Activated CD8-positive, alpha-beta memory T cell treated with anti-CD3 and anti-CD28 coated beads, Interleukin-2, amount 10 ng/mL, durations not matched to agents 7 days and 5 days (primary cell): ENCODE measurements around the gene TASL. TPM values are rescaled to one million over a fixed set of nuclear protein-coding genes. Genes with fewer than 3 reads are reported as not detected.

Experiments used
- ATAC-seq: fragments of 150-1000 bp; cut with Tn5 transposase; one replicate; pipeline ENCODE4 v1.10.0; 2021; ENCODE audit warnings: moderate library complexity
- CTCF ChIA-PET: fragments of 350-600 bp; sonication (Branson Sonifier 250); formaldehyde crosslinking; loops from one replicate; lab custom pipeline; 2021; ENCODE audit warnings: antibody characterized with exemption; lab: Charles Lee
- DNase-seq: peaks from one replicate; pipeline ENCODE4 v3.0.0-alpha.2; 2020
- H3K27ac Mint-ChIP-seq: one replicate; pipeline ENCODE4 v1.8.0; 2021; ENCODE audit warnings: mild to moderate bottlenecking, mixed read lengths
- H3K27me3 Mint-ChIP-seq: one replicate; pipeline ENCODE4 v1.8.0; 2021; ENCODE audit warnings: mixed read lengths
- H3K36me3 Mint-ChIP-seq: one replicate; pipeline ENCODE4 v1.8.0; 2021; ENCODE audit warnings: mild to moderate bottlenecking, mixed read lengths
- H3K4me1 Mint-ChIP-seq: one replicate; pipeline ENCODE4 v1.8.0; 2021; ENCODE audit warnings: mixed read lengths
- H3K4me3 Mint-ChIP-seq: one replicate; pipeline ENCODE4 v1.8.0; 2021; ENCODE audit warnings: mild to moderate bottlenecking, moderate library complexity, mixed read lengths
- H3K9me3 Mint-ChIP-seq: one replicate; pipeline ENCODE4 v1.8.0; 2022; ENCODE audit warnings: low read depth, mixed read lengths
- total RNA-seq, 2 experiments: library from RNA; stranded (reverse); gene quantifications; one replicate each; pipeline ENCODE4 v1.2.3, GENCODE V29; 2021

The TASL gene
- total RNA-seq, 2 experiments from 2014 or later: 3.2 to 9.0 TPM

DNA sequence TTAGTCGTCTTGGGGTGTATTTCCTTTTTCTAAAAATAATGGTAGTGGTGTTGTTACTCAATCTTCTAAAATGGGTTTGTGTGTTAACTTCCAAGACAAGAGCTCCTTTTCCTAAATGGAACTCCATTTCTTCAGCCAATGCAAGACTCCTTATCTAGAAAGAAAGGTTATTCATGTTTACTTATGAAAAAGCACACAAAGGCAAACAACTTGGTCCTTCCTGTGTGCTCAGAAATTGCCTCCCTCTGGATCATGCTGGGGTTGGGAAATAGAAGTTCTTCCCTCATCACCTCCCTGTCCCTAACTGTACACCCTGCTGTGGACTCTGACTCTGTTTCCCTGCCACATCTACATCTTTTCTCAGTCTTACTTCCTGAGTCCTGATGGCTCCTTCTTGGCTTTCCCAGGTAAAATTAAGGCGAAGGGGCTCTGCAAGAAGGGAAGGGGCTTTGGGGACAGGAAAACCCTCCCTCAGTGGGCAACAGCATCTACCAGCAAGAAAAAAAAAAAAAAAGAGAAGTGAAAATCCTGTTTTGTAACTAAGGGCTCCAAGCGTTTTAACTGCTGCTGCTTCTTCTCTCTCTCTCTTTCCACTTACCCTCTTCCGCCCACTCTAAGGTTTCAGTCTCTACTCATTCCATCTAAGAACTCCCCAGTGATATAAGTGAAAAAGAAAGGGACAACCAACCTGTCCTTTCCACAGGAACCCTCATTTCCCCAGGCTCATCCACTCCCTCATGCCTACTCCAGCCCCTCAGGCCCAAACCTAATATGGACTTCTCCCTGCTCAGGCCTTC lies 19.8 kb upstream of the TASL start:
- no peak for ATAC-seq
- Mint-ChIP-seq H3K4me1 (peaks cover 11% of the 10 kb centered on the region), H3K27ac (no peak overlapping the region), H3K4me3 (no peak overlapping the region), H3K36me3 (no peaks in the 10 kb centered on the region), H3K27me3 (peaks cover 3% of the 10 kb centered on the region), H3K9me3 (no peaks in the 10 kb centered on the region)
- no peak for DNase-seq
- CTCF ChIA-PET: no interaction called here

DNA sequence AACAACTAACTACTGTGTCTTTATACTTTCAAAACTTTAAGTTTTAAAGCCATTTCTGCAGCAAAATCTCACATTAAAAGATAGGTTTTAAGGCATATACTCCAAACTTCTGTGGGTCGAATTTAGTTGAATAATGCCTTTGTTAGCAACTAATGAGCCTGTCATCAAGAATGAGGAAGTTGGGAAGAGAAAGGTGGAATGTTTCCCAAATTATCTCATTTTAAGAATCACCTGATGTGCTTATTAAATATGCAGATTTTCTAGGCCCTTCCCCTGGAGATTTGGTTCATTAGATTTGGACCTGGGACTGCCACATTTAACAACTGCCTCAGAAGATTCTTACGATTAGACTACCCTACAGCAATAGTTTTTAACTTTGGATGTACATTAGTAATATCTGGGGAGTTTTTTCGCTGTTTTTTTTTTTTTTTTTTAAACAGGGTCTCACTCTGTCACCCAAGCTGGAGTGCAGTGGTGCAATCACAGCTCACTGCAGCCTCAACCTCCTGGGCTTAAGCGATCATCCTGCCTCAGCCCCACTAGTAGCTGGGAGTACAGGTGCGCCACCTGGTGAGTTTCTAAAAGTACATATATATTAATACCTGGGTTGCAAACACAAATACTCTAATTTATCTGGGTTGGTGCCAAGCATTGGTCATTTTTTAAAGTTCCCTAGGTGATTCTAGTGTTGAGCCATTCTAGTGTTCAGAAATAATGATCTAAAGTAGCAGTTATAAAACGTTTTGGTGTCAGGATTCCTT lies 16.1 kb upstream of the TASL start:
- Mint-ChIP-seq H3K4me1 (peaks cover 11% of the 10 kb centered on the region), H3K27me3 (peaks cover 11% of the 10 kb centered on the region), H3K9me3 (no peaks in the 10 kb centered on the region), H3K27ac (no peak overlapping the region), H3K4me3 (no peak overlapping the region), H3K36me3 (no peaks in the 10 kb centered on the region)
- ATAC-seq (no peak), DNase-seq (peak; percentile 43)
- CTCF ChIA-PET: interaction anchor here (1.0 to 1.5 kb wide), 2 partner anchors 23 to 24 kb away, joined by 4 to 6 read pairs; no protein-coding TSS in a partner anchor

GRCh38 chrX:30592831-30593230 lies 15.3 kb upstream of the TASL start:
- no peaks in the 10 kb centered on the region for H3K36me3 Mint-ChIP-seq
- H3K9me3 Mint-ChIP-seq: no peaks in the 10 kb centered on the region
- H3K27ac Mint-ChIP-seq: no peak overlapping the region
- H3K27me3 Mint-ChIP-seq: peaks cover 11% of the 10 kb centered on the region
- no peak for DNase-seq
- no peak for ATAC-seq
- CTCF ChIA-PET: no interaction called here
- H3K4me1 Mint-ChIP-seq: peaks cover 9% of the 10 kb centered on the region
- no peak overlapping the region for H3K4me3 Mint-ChIP-seq

DNA sequence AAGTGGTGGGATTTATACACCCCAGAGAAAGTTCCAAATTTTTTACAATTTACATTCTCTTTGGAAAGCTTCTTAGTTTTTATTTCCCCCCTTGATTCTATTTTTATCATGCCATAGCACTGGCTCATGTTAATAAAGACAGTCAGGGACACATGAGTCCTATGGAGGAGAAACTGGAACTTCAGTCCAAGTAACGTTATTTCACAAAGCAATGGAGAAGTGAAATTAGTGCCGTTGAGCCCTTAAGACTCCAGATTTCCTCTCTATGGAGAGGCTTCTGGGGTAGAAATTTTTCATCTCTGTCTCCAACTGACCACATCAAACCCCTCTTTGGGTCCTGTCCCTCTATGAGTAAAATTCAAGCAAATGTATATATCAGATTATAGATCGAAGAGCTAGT lies 12.8 kb upstream of the TASL start:
- Mint-ChIP-seq H3K27ac (no peak overlapping the region), H3K36me3 (no peaks in the 10 kb centered on the region), H3K4me1 (no peaks in the 10 kb centered on the region), H3K9me3 (no peaks in the 10 kb centered on the region), H3K4me3 (no peak overlapping the region), H3K27me3 (peaks cover 11% of the 10 kb centered on the region)
- no peak for DNase-seq
- CTCF ChIA-PET: no interaction called here
- ATAC-seq: no peak

- Mint-ChIP-seq H3K4me1 (no peaks in the 10 kb centered on the region), H3K9me3 (no peaks in the 10 kb centered on the region), H3K27ac (no peak overlapping the region), H3K4me3 (no peak overlapping the region), H3K27me3 (peaks cover 9% of the 10 kb centered on the region), H3K36me3 (no peaks in the 10 kb centered on the region)
- DNase-seq: no peak
- ATAC-seq: no peak
- CTCF ChIA-PET: no interaction called here
Measured at GRCh38 chrX:30589146-30589888, 11.8 kb upstream of the TASL start.

- Mint-ChIP-seq H3K4me1 (no peaks in the 10 kb centered on the region), H3K9me3 (no peaks in the 10 kb centered on the region), H3K36me3 (no peaks in the 10 kb centered on the region), H3K27me3 (peaks cover 9% of the 10 kb centered on the region), H3K27ac (no peak overlapping the region), H3K4me3 (no peak overlapping the region)
- CTCF ChIA-PET: no interaction called here
- DNase-seq (no peak), ATAC-seq (no peak)
Measured at GRCh38 chrX:30586516-30586915, 8.9 kb upstream of the TASL start.

GRCh38 chrX:30582664-30583063 lies 5.1 kb upstream of the TASL start:
- Mint-ChIP-seq H3K36me3 (no peaks in the 10 kb centered on the region), H3K4me1 (peaks cover 5% of the 10 kb centered on the region), H3K4me3 (no peak overlapping the region), H3K27ac (no peak overlapping the region), H3K27me3 (no peaks in the 10 kb centered on the region), H3K9me3 (no peaks in the 10 kb centered on the region)
- ATAC-seq (no peak), DNase-seq (no peak)
- CTCF ChIA-PET: no interaction called here

DNA sequence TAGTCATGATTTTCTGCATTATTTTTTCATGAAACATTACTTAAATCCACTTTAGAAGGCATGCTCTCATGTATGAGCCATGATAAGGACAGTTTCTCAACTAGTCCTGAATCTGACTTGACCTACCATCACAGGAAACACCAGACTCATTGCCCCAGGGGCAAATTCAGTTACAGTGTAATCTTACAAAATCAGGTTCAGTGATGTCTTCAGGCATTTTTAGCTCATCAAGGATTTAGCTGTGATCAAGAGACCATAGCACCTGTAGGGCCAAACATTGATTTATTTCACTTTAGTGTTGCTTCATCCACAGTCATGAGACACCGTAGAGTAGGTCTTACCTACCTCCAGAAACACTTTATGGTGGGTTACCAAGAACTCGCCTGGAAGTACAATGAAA lies 3.1 kb upstream of the TASL start:
- ATAC-seq (no peak), DNase-seq (no peak)
- CTCF ChIA-PET: no interaction called here
- Mint-ChIP-seq H3K4me1 (peaks cover 8% of the 10 kb centered on the region), H3K27ac (no peak overlapping the region), H3K4me3 (no peak overlapping the region), H3K9me3 (no peaks in the 10 kb centered on the region), H3K27me3 (no peaks in the 10 kb centered on the region), H3K36me3 (peaks cover 2% of the 10 kb centered on the region)

GRCh38 chrX:30576881-30577280 lies 685 bp downstream of the TASL start:
- H3K9me3 Mint-ChIP-seq: no peaks in the 10 kb centered on the region
- peak overlapping the region; percentile 93 for H3K27ac Mint-ChIP-seq
- no peaks in the 10 kb centered on the region for H3K27me3 Mint-ChIP-seq
- DNase-seq (no peak), ATAC-seq (no peak)
- H3K36me3 Mint-ChIP-seq: peaks cover 16% of the 10 kb centered on the region
- CTCF ChIA-PET: no interaction called here
- peaks cover 24% of the 10 kb centered on the region for H3K4me1 Mint-ChIP-seq
- H3K4me3 Mint-ChIP-seq: peak overlapping the region; percentile 88

DNA sequence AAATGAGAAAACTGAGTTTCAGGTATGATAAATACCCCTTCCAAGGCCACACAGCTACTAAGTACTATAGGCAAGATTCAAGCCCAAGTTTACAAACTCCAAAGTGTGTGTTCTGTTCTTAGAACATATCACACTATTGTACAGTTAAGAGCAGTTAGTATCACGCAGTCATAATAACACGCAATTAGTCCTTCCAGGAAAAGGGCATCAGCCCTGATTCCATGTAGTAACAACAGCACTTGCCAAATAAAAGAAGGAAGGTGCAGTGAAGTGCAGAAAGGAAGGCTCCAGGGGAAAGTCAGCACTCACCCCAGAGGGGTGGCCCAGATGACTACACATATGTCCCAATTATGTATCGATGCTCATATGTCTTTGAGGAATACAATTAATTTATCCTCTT lies 4.4 kb downstream of the TASL start:
- Mint-ChIP-seq H3K36me3 (peaks cover 16% of the 10 kb centered on the region), H3K27me3 (no peaks in the 10 kb centered on the region), H3K4me3 (no peak overlapping the region), H3K27ac (no peak overlapping the region), H3K9me3 (no peaks in the 10 kb centered on the region), H3K4me1 (peaks cover 23% of the 10 kb centered on the region)
- CTCF ChIA-PET: interaction anchor here (1.4 kb wide), 1 partner anchor 21 kb away, joined by 3 read pairs; no protein-coding TSS in a partner anchor
- no peak for ATAC-seq
- no peak for DNase-seq

- ATAC-seq: no peak
- Mint-ChIP-seq H3K36me3 (peaks cover 16% of the 10 kb centered on the region), H3K4me1 (peaks cover 24% of the 10 kb centered on the region), H3K27me3 (no peaks in the 10 kb centered on the region), H3K9me3 (no peaks in the 10 kb centered on the region), H3K4me3 (no peak overlapping the region), H3K27ac (no peak overlapping the region)
- CTCF ChIA-PET: interaction anchor here (1.4 kb wide), 1 partner anchor 22 kb away, joined by 3 read pairs; no protein-coding TSS in a partner anchor
- no peak for DNase-seq
Measured at GRCh38 chrX:30572678-30573077, 4.9 kb downstream of the TASL start.

DNA sequence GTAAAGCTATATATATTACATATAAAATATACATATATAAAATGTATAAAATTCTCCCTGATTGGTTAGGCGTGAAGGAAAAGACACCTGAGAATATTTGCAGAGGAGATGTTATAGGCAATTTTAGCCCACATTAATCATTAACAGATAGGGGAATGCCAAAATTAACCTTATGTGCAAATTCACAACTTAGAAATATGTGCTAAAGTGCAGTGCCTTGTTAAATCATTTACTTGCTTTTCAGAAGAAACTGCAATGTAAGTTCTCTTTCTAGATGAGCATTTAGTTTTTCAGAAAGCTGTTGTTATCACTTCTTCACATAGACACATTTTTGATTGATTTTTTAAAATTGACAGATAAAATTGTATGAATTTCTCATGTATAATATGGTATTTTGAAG lies 5.6 kb downstream of the TASL start:
- H3K9me3 Mint-ChIP-seq: no peaks in the 10 kb centered on the region
- H3K4me1 Mint-ChIP-seq: peaks cover 24% of the 10 kb centered on the region
- H3K27ac Mint-ChIP-seq: no peak overlapping the region
- CTCF ChIA-PET: interaction anchor here (2.1 kb wide), 1 partner anchor 163 kb away, joined by 6 read pairs; no protein-coding TSS in a partner anchor
- H3K4me3 Mint-ChIP-seq: no peak overlapping the region
- peaks cover 17% of the 10 kb centered on the region for H3K36me3 Mint-ChIP-seq
- ATAC-seq (no peak), DNase-seq (no peak)
- no peaks in the 10 kb centered on the region for H3K27me3 Mint-ChIP-seq

DNA sequence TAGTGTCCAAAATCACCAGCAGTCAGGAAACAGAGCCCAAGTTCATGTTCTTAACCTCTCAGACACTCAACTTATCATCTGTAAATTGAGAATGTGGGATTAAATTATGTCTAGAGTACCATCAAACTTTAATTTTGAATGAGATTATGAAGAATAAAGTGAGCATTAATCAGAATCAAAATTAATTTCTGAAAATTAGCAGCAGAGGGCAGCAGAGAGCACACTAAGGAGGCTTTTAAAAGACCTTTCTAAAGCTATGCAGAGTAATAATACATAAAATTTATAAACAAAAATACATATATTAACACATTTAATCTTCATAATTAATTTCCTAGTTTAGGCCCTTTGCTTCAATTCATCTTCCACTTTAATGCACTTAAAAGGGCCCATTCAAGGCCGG lies 7.1 kb downstream of the TASL start:
- ATAC-seq (no peak), DNase-seq (no peak)
- no peak overlapping the region for H3K4me3 Mint-ChIP-seq
- H3K9me3 Mint-ChIP-seq: no peaks in the 10 kb centered on the region
- H3K36me3 Mint-ChIP-seq: peaks cover 15% of the 10 kb centered on the region
- H3K27ac Mint-ChIP-seq: no peak overlapping the region
- no peaks in the 10 kb centered on the region for H3K27me3 Mint-ChIP-seq
- H3K4me1 Mint-ChIP-seq: peaks cover 21% of the 10 kb centered on the region
- CTCF ChIA-PET: interaction anchor here (0.8 to 2.1 kb wide), 4 partner anchors 24 to 314 kb away, joined by 3 to 6 read pairs (median 4); no protein-coding TSS in a partner anchor
